B cell (primary cell): Measurements from ENCODE around the gene H6PD. TPM values are rescaled to one million over a fixed set of nuclear protein-coding genes. Genes with fewer than 3 reads are reported as not detected.

Source experiments
- ATAC-seq: fragments of 200-7000 bp; cut with Tn5 transposase; one replicate; pipeline ENCODE4 v1.10.0; 2021; ENCODE audit warnings: low read depth, mild to moderate bottlenecking, moderate number of reproducible peaks, moderate library complexity
- CTCF ChIA-PET: fragments of 350-600 bp; sonication (Branson Sonifier 250); formaldehyde crosslinking; loops from one replicate; lab custom pipeline; 2021; ENCODE audit warnings: antibody characterized with exemption, inconsistent platforms; lab: Charles Lee
- POLR2A ChIA-PET: fragments of 350-600 bp; sonication (Branson Sonifier 250); formaldehyde crosslinking; loops from one replicate; lab custom pipeline; 2021; ENCODE audit warnings: antibody characterized with exemption; lab: Charles Lee
- DNase-seq: peaks from one replicate; pipeline ENCODE4 v3.0.0; 2013
- H2AFZ ChIP-seq: 2 replicates; pipeline ENCODE4 v1.6.1; 2012; ENCODE audit warnings: mild to moderate bottlenecking, low read depth, low read length; ENCODE audit not compliant: insufficient read depth, poor library complexity, severe bottlenecking
- H3K27ac ChIP-seq, 2 donors: 1 replicate in 1 of 2; 2 replicates in 1 of 2; pipeline ENCODE4 v1.5.1; 2012 to 2013; ENCODE audit warnings: low read length in 2 of 2, mild to moderate bottlenecking in 2 of 2, moderate library complexity in 1 of 2
- H3K27me3 ChIP-seq, 4 experiments: fragments of 200-600 bp in 1 of 4; sonication (generic) in 1 of 4; replicated peaks in 1 of 4; 1 replicate in 2 of 4; 2 replicates in 2 of 4; pipeline versions ENCODE4 v1.6.1 to v1.7.0; 2013 to 2016; ENCODE audit warnings: low read length in 3 of 4, mild to moderate bottlenecking in 2 of 4, mixed read lengths in 1 of 4, moderate library complexity in 1 of 4; ENCODE audit not compliant: insufficient read depth in 4 of 4, control insufficient read depth in 3 of 4; ENCODE audit errors: control extremely low read depth in 1 of 4
- H3K36me3 ChIP-seq, 2 experiments: replicated peaks in 1 of 2; 1 replicate in 1 of 2; 2 replicates in 1 of 2; pipeline versions ENCODE4 v1.6.1 to v1.7.1; 2013; ENCODE audit warnings: low read length in 1 of 2; ENCODE audit not compliant: insufficient read depth in 2 of 2, control insufficient read depth in 1 of 2; ENCODE audit errors: control extremely low read depth in 1 of 2, extremely low read depth in 1 of 2
- H3K4me1 ChIP-seq, 2 donors: fragments of 200-600 bp in 1 of 2; sonication (generic) in 1 of 2; 1 replicate in 1 of 2; 2 replicates in 1 of 2; pipeline versions ENCODE4 v1.5.1 to v1.6.1; 2013 to 2017; ENCODE audit warnings: low read length in 2 of 2; ENCODE audit not compliant: control insufficient read depth in 2 of 2, insufficient read depth in 2 of 2
- H3K4me2 ChIP-seq: replicated peaks from 2 replicates; pipeline ENCODE3; 2012; ENCODE audit warnings: mild to moderate bottlenecking, low read depth, low read length; ENCODE audit not compliant: poor library complexity, severe bottlenecking
- H3K4me3 ChIP-seq, 5 experiments: fragments of 200-600 bp in 1 of 5; sonication (generic) in 1 of 5; 1 replicate in 3 of 5; 2 replicates in 2 of 5; pipeline versions ENCODE4 v1.5.1 to v1.7.0; 2011 to 2016; ENCODE audit warnings: low read length in 4 of 5, mild to moderate bottlenecking in 4 of 5, low read depth in 2 of 5, control low read depth in 1 of 5, moderate library complexity in 1 of 5; ENCODE audit not compliant: insufficient read depth in 1 of 5; ENCODE audit errors: control extremely low read depth in 1 of 5, extremely low read depth in 1 of 5
- H3K79me2 ChIP-seq: fragments of 200-600 bp; sonication (generic); one replicate; pipeline ENCODE4 v1.6.0; 2016; ENCODE audit warnings: low read length; ENCODE audit not compliant: control insufficient read depth, insufficient read depth
- H3K9ac ChIP-seq: fragments of 200-600 bp; sonication (generic); 2 replicates; pipeline ENCODE4 v1.6.1; 2017; ENCODE audit warnings: mild to moderate bottlenecking, low read length, moderate library complexity
- H3K9me3 ChIP-seq, 3 donors: one replicate each; pipeline versions ENCODE4 v1.6.1 to v1.7.1; 2013; ENCODE audit warnings: low read length in 2 of 3; ENCODE audit not compliant: control insufficient read depth in 2 of 3, insufficient read depth in 1 of 3; ENCODE audit errors: control extremely low read depth in 1 of 3
- H4K20me1 ChIP-seq: 2 replicates; pipeline ENCODE4 v1.6.0; 2012; ENCODE audit warnings: mild to moderate bottlenecking, low read length; ENCODE audit not compliant: insufficient read depth, control insufficient read depth, poor library complexity, severe bottlenecking
- H3K27ac Mint-ChIP-seq: one replicate; pipeline ENCODE4 v1.8.0; 2021; ENCODE audit warnings: mixed read lengths
- H3K27me3 Mint-ChIP-seq: one replicate; pipeline ENCODE4 v1.8.0; 2021; ENCODE audit warnings: mixed read lengths
- H3K4me1 Mint-ChIP-seq: one replicate; pipeline ENCODE4 v1.8.0; 2021; ENCODE audit warnings: mixed read lengths
- H3K4me3 Mint-ChIP-seq: one replicate; pipeline ENCODE4 v1.8.0; 2021; ENCODE audit warnings: mixed read lengths
- H3K9me3 Mint-ChIP-seq: one replicate; pipeline ENCODE4 v1.8.0; 2022; ENCODE audit warnings: mixed read lengths; ENCODE audit not compliant: insufficient read depth
- CTCF ChIP-seq: fragments of 200-600 bp; IDR thresholded peaks from one replicate; pipeline ENCODE4 v1.8.0; 2022; ENCODE audit warnings: antibody characterized with exemption, mild to moderate bottlenecking
- EZH2 ChIP-seq: IDR thresholded peaks from 2 replicates; pipeline ENCODE4 v1.6.1; 2012; ENCODE audit warnings: borderline replicate concordance, low read depth, mild to moderate bottlenecking, moderate library complexity, low read length; ENCODE audit not compliant: insufficient read depth, poor library complexity, severe bottlenecking
- WGBS: methylation state at CpG from one replicate; pipeline ENCODE4 v1.1.5; 2013; ENCODE audit warnings: missing lambda C conversion rate; ENCODE audit not compliant: insufficient coverage; 5-methylcytosine and 5-hydroxymethylcytosine counted together
- intact Hi-C: fragments of 100-400 bp; cut with micrococcal nuclease; formaldehyde crosslinking; loops from one replicate; pipeline ENCODE4 v1.10.0; 2022
- polyA plus RNA-seq: library from polyadenylated mRNA; depleted of rRNA; stranded (reverse); fragments of >200 nt; gene quantifications from 2 replicates; pipeline ENCODE4 v1.2.3, GENCODE V29; 2012
- total RNA-seq, 2 donors: library from RNA; stranded (reverse); fragments of 120-200 nt in 1 of 2; gene quantifications; 1 replicate in 1 of 2; 2 replicates in 1 of 2; pipeline versions ENCODE4 v1.2.3 to v1.2.4, GENCODE V29; 2013 to 2022

H6PD gene
- total and polyA plus RNA-seq, 2 donors (not counting 1 experiment from before 2014, with no cell fraction given) = 11.3 to 30.2 TPM

GRCh38 chr1:9244501-9245229 is 10.1 kb downstream of the H6PD start:
- Mint-ChIP-seq H3K4me1 (peaks cover 18% of the 10 kb centered on the region), H3K27ac (no peak overlapping the region), H3K27me3 (no peaks in the 10 kb centered on the region), H3K9me3 (no peaks in the 10 kb centered on the region), H3K4me3 (no peak overlapping the region)
- no peak for ATAC-seq
- Histone ChIP-seq H2AFZ (no peak overlapping the region), H3K4me2 (no peak overlapping the region), H3K4me1 (peaks cover 7 to 18% of the 10 kb centered on the region in 2 donors), H4K20me1 (peaks cover 55% of the 10 kb centered on the region), H3K9ac (no peak overlapping the region), H3K36me3 (peaks cover 5 to 39% of the 10 kb centered on the region in 2 experiments), H3K4me3 (no peak overlapping the region), H3K79me2 (peaks cover 40% of the 10 kb centered on the region), H3K27ac (no peak overlapping the region), H3K27me3 (no peaks in the 10 kb centered on the region), H3K9me3 (no peaks in the 10 kb centered on the region)
- CTCF ChIA-PET = interaction anchor here (0.8 to 1.0 kb wide), 2 partner anchors 134 to 211 kb away, joined by 3 to 4 read pairs; no protein-coding TSS in a partner anchor
- POLR2A ChIA-PET = interaction anchor here (0.6 kb wide), 1 partner anchor 1461 kb away, joined by 3 read pairs; the partner anchor contains the start of gene PER3
- 59% methylated on average over 8 of the region's 9 CpGs for WGBS
- no peak for TF ChIP-seq CTCF
- TF ChIP-seq EZH2 = no peak
- no peak for DNase-seq
- intact Hi-C loops = no loop called here

GRCh38 chr1:9245230-9245619 is 10.7 kb downstream of the H6PD start:
- H3K27me3 ChIP-seq = no peaks in the 10 kb centered on the region
- no peaks in the 10 kb centered on the region for H3K9me3 Mint-ChIP-seq
- over 99% methylated on average over 15 of the region's 15 CpGs for WGBS
- intact Hi-C loops = no loop called here
- H3K27me3 Mint-ChIP-seq = no peaks in the 10 kb centered on the region
- TF ChIP-seq EZH2 (no peak), CTCF (no peak)
- H4K20me1 ChIP-seq = peaks cover 49% of the 10 kb centered on the region
- H3K9me3 ChIP-seq = no peaks in the 10 kb centered on the region
- peaks cover 12% of the 10 kb centered on the region for H3K4me1 Mint-ChIP-seq
- H3K9ac ChIP-seq = no peak overlapping the region
- no peak overlapping the region for H3K4me3 ChIP-seq
- H3K4me1 ChIP-seq = peaks cover 2 to 12% of the 10 kb centered on the region in 2 donors
- H3K79me2 ChIP-seq = peaks cover 38% of the 10 kb centered on the region
- no peak overlapping the region for H2AFZ ChIP-seq
- CTCF ChIA-PET = no interaction called here
- ATAC-seq (no peak), DNase-seq (no peak)
- H3K27ac Mint-ChIP-seq = no peak overlapping the region
- H3K36me3 ChIP-seq = peaks cover 7 to 39% of the 10 kb centered on the region in 2 experiments
- no peak overlapping the region for H3K4me2 ChIP-seq
- H3K27ac ChIP-seq = no peak overlapping the region
- POLR2A ChIA-PET = no interaction called here
- no peak overlapping the region for H3K4me3 Mint-ChIP-seq
